Glomerular visceral epithelial cell (primary cell): ENCODE results near the gene AP2A1.

ENCODE experiments used
- DNase-seq: peaks from one replicate; pipeline ENCODE4 v3.0.0-alpha.2; 2016; ENCODE audit errors: extremely low spot score

The AP2A1 gene

GRCh38 chr19:49838885-49839588 is 72.2 kb downstream of the AP2A1 start:
- no peak for DNase-seq

DNA sequence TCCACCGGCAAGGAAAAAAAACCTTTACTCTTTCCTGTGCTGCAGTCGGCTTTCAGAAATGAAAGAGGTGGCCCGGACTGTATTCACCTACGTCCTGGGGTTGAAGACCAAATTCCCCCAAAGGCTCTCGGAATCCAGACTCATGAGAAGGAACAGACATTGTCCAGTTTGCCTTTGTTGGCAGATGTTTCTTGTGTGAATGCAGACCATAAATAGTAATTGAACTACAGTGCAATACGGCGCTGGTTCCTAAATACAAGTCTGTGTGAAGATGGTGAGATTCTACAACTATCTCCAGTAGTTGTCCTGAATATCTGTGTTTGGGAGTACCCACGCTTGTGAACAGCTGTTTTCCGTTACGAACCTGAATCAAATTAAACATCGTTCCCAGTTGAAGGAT is 72.9 kb downstream of the AP2A1 start:
- DNase-seq, result no peak

DNA sequence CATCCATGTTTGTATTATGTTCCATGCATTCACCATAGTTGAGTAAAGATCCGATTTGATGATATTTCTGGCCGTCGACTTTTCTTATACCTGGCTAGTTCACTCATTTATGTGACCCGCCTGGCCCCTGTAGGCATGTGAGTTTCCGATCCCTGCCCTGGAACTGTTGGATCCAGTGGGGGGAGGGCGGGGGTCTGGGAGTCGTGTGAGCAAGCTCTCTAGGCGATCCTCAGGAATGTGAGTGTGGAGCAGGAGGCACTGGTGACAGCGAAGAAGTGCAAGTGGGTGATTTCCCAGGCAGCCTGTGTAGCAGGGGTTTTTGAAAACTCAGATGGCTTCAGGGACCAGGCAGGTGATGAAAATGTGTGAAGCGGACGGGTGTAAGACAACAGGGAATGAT is 73.5 kb downstream of the AP2A1 start:
- no peak for DNase-seq

DNA sequence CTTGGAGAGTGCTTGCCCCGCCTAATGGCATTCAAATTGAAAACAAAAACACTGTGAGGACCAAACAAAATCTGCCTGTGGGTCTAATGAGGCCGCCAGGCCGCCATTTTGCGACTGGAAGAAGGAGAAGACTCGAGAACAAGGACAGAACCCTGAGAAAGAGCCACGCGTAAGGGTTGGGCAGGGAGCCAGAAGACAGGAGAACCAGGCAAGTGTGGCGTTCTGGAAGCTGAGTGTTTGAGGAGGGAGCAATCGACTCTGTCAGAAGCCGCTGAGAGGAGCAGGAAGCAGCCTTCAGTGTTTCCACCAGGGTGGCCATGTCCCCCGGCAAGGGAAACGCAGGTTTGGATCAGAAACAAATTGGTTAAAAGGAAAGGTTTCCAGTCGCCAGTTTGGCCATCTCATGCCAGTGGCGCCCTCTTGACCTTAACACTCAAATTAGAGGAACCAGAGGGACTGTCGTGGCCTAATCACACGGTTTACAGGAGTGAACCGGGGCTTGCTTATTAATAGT is 74.0 kb downstream of the AP2A1 start:
- no peak for DNase-seq

- no peak for DNase-seq
Observed at GRCh38 chr19:49843265-49843664, 76.5 kb downstream of the AP2A1 start.

- DNase-seq, result no peak
Observed at GRCh38 chr19:49844138-49845095, 77.6 kb downstream of the AP2A1 start.

- no peak for DNase-seq
Observed at GRCh38 chr19:49845414-49845813, 78.6 kb downstream of the AP2A1 start.

DNA sequence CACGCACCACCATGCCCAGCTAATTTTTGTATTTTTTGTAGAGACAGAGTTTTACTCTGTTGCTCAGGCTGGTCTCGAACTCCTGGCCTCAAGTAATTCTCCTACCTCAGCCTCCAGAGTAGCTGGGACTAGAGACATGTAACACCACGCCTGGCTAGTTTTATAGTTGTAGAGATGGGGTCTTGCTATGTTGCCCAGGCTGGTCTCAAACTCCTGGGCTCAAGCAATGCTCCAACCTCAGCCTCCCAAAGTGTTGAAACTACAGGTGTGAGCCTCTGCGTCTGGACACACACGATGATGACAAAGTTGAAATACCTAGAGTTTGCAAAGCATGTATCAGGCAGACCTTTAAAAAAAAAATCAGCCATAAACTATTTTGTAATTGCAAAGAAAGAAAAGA is 79.6 kb downstream of the AP2A1 start:
- DNase-seq, result no peak

- DNase-seq, result peak; percentile 85
Observed at GRCh38 chr19:49847731-49848696, 81.2 kb downstream of the AP2A1 start.

GRCh38 chr19:49848938-49849337 is 82.1 kb downstream of the AP2A1 start:
- DNase-seq, result no peak

GRCh38 chr19:49849433-49850220 is 82.8 kb downstream of the AP2A1 start:
- DNase-seq, result no peak

GRCh38 chr19:49850221-49850486 is 83.4 kb downstream of the AP2A1 start:
- DNase-seq, result no peak

- DNase-seq, result peak; percentile 92
Observed at GRCh38 chr19:49850487-49851342, 83.9 kb downstream of the AP2A1 start, which contains the start of gene PTOV1. Gene PTOV1, plus strand, starts transcription at chr19:49851159.

GRCh38 chr19:49851456-49852259 is 84.9 kb downstream of the AP2A1 start:
- peak; percentile 38 for DNase-seq

DNA sequence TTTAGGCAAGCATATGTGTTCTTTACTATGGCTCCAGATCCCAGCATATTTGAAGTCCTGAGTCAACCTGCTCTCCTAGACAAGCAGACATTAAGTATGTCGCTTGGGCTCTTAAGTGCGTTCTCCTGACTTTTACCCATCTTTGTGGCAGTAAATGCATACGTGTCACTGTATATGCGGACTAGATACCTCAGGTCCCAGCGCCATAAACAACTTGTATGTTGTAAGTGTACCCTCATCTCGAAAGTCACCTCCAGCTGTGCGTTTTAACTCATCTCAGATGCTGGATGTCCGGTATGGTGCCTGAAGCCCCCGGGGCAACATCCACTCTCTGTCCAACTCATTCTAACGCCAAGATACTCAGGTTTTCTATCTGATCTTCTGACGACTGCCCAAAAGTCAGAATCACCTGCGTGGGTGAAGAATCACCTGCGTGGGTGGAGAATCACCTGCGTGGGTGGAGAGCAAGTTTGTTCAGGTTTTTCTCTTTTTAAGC is 85.9 kb downstream of the AP2A1 start:
- no peak for DNase-seq

- no peak for DNase-seq
Observed at GRCh38 chr19:49853852-49854377, 87.1 kb downstream of the AP2A1 start.

DNA sequence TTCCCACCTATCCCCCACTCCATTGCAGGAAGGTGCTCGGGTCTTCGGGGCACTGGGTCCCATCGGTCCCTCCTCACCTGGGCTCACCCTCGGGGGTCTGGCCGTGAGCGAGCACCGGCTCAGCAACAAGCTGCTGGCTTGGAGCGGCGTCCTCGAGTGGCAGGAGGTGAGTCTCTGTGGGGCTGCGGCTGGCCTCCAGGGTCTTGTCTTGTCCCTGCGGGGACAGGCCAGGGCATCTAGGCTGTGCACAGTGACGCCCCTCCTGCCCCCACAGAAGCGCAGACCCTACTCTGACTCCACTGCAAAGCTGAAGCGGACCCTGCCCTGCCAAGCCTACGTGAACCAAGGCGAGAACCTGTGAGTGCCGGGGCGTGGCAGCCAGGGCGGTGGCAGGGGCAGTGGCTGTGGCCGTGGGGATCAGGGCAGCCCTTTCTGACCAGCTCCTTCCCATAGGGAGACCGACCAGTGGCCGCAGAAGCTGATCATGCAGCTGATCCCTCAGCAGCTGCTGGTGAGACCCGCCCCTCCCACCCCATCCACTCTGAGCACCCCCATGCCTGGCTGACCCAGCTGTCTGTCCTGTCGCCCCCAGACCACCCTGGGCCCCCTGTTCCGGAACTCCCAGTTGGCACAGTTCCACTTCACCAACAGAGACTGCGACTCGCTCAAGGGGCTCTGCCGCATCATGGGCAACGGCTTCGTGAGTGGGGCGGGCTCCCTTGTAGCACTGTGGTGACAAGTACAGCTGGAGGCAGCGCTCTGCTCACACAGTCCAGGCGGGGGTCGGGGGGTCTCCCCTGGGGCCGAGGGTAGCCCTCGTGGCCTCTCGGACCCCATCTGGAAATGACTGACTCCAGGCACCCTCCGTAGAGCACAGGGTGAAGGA is 87.8 kb downstream of the AP2A1 start:
- DNase-seq, result no peak

GRCh38 chr19:49855277-49855675 is 88.5 kb downstream of the AP2A1 start:
- no peak for DNase-seq
